ENCODE results near the gene TMC6. TPM values are rescaled to one million over a fixed set of nuclear protein-coding genes. Genes with fewer than 3 reads are reported as not detected.

TMC6 gene
- total and polyA plus RNA-seq, 2 of the 13 experiments (the other 11 are each of a cell fraction or from before 2014, with no cell fraction given), result 48.4 to 99.1 TPM

DNA sequence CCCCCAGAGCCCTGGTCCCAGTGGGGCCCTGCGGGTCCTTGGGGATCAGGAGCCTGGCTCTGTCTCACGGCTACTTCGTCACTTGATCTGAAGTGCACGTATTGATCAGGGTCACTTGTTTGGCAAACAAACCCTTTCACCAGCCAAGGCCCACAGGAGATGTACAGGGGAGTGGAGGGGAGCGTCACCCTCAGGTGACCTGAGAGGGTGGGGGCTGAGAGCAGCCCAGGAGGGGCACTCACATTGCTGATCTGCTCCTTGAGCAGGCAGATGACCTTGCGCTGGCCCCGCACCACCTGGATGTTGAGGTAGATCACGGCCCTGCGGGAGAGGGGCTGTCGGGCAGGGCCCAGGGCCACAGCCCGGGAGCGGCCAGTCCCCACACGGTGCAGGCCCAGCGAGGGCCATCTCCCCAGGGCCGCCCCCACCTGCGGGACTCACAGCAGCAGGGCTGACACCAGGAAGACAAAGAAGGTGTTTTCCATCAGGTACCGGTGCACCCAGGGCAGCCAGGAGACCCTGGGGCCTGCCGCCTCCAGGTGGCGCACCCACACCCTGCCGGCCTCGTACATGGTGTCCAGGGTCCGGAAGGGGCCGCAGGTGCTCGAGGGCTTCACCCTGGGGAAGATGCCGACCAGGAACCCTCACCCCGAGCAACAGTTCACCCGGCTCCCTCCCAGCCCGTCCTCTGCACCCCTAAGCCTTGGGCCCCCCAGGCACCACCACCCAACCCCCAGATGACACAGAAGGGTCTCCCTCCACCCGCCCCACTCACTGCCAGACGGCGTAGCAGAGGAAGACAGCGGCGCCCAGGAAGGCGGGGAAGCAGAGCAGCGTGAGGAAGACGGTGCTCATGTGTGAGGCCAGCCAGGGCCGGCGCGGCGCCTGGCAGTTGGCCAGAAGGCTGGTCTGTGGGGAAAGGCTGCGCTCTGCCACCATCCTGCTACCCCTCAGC is 11.3 kb downstream of the TMC6 start (continued):
- TF ChIP-seq FOXO1 (CRISPR knock-in tag; IDR thresholded peaks at IDR 0.05) (no peak; the same call in 1 of the 2 replicates), ZNF674 (CRISPR knock-in tag; IDR thresholded peaks at IDR 0.05; ENCODE audit: low read depth) (no peak), ZNF232 (CRISPR knock-in tag; IDR thresholded peaks at IDR 0.05; ENCODE audit: borderline replicate concordance) (no peak), THYN1 (CRISPR knock-in tag; IDR thresholded peaks at IDR 0.05; ENCODE audit: borderline replicate concordance, low read depth) (no peak), EEA1 (CRISPR knock-in tag; IDR thresholded peaks at IDR 0.05; ENCODE audit: borderline replicate concordance) (peak; percentile 48; the same call in 1 of the 2 replicates), FOXK1 (CRISPR knock-in tag; IDR thresholded peaks at IDR 0.05; ENCODE audit: borderline replicate concordance, low read depth) (no peak), SMARCE1 (IDR thresholded peaks at IDR 0.05; ENCODE audit: borderline replicate concordance) (no peak), HNF4A (CRISPR knock-in tag; IDR thresholded peaks at IDR 0.05) (peak; percentile 53), KAT2B (IDR thresholded peaks at IDR 0.05; ENCODE audit: borderline replicate concordance, low read depth, low read length) (no peak), ZNF569 (CRISPR knock-in tag; IDR thresholded peaks at IDR 0.05; ENCODE audit: borderline replicate concordance) (no peak), REL (CRISPR knock-in tag; conservative IDR thresholded peaks at IDR 0.05) (no peak), NFRKB (IDR thresholded peaks at IDR 0.05) (no peak), ZNF790 (CRISPR knock-in tag; IDR thresholded peaks at IDR 0.05; ENCODE audit: borderline replicate concordance) (no peak), CCAR2 (optimal IDR thresholded peaks at IDR 0.05; ENCODE audit: low read depth, low read length) (no peak), MXD4 (CRISPR knock-in tag; IDR thresholded peaks at IDR 0.05) (no peak), ZNF7 (CRISPR knock-in tag; IDR thresholded peaks at IDR 0.05) (no peak), FOXC1 (CRISPR knock-in tag; IDR thresholded peaks at IDR 0.05; ENCODE audit: borderline replicate concordance) (peak; percentile 66; the same call in 1 of the 2 replicates), LCORL (IDR thresholded peaks at IDR 0.05) (no peak), LCORL (CRISPR knock-in tag; IDR thresholded peaks at IDR 0.05) (peak; percentile 67), ZNF44 (CRISPR knock-in tag; IDR thresholded peaks at IDR 0.05) (no peak)
- TF ChIP-seq, protein P1, sequence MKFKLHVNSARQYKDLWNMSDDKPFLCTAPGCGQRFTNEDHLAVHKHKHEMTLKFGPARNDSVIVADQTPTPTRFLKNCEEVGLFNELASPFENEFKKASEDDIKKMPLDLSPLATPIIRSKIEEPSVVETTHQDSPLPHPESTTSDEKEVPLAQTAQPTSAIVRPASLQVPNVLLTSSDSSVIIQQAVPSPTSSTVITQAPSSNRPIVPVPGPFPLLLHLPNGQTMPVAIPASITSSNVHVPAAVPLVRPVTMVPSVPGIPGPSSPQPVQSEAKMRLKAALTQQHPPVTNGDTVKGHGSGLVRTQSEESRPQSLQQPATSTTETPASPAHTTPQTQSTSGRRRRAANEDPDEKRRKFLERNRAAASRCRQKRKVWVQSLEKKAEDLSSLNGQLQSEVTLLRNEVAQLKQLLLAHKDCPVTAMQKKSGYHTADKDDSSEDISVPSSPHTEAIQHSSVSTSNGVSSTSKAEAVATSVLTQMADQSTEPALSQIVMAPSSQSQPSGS (CRISPR knock-in tag; IDR thresholded peaks at IDR 0.05), result no peak
- TF ChIP-seq, protein P2, sequence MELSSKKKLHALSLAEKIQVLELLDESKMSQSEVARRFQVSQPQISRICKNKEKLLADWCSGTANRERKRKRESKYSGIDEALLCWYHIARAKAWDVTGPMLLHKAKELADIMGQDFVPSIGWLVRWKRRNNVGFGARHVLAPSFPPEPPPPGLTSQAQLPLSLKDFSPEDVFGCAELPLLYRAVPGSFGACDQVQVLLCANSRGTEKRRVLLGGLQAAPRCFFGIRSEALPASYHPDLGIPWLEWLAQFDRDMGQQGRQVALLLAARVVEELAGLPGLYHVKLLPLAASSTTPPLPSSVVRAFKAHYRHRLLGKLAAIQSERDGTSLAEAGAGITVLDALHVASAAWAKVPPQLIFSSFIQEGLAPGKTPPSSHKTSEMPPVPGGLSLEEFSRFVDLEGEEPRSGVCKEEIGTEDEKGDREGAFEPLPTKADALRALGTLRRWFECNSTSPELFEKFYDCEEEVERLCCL (CRISPR knock-in tag; IDR thresholded peaks at IDR 0.05; ENCODE audit: borderline replicate concordance), result 0 out of 2 replicates have a peak, but pooled peaks have one; percentile 46
- TF ChIP-seq, protein P3, sequence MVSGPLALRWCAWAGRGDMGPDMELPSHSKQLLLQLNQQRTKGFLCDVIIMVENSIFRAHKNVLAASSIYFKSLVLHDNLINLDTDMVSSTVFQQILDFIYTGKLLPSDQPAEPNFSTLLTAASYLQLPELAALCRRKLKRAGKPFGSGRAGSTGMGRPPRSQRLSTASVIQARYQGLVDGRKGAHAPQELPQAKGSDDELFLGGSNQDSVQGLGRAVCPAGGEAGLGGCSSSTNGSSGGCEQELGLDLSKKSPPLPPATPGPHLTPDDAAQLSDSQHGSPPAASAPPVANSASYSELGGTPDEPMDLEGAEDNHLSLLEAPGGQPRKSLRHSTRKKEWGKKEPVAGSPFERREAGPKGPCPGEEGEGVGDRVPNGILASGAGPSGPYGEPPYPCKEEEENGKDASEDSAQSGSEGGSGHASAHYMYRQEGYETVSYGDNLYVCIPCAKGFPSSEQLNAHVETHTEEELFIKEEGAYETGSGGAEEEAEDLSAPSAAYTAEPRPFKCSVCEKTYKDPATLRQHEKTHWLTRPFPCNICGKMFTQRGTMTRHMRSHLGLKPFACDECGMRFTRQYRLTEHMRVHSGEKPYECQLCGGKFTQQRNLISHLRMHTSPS (CRISPR knock-in tag; IDR thresholded peaks at IDR 0.05; ENCODE audit: low read depth), result no peak
- TF ChIP-seq, protein P4, sequence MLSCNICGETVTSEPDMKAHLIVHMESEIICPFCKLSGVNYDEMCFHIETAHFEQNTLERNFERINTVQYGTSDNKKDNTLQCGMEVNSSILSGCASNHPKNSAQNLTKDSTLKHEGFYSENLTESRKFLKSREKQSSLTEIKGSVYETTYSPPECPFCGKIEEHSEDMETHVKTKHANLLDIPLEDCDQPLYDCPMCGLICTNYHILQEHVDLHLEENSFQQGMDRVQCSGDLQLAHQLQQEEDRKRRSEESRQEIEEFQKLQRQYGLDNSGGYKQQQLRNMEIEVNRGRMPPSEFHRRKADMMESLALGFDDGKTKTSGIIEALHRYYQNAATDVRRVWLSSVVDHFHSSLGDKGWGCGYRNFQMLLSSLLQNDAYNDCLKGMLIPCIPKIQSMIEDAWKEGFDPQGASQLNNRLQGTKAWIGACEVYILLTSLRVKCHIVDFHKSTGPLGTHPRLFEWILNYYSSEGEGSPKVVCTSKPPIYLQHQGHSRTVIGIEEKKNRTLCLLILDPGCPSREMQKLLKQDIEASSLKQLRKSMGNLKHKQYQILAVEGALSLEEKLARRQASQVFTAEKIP (CRISPR knock-in tag; IDR thresholded peaks at IDR 0.05; ENCODE audit: borderline replicate concordance), result no peak

Data from HepG2 (cell line).